Measurements from ENCODE around the gene PTPMT1.

The PTPMT1 gene

GRCh38 chr11:47569646-47570045 lies 4.2 kb downstream of the PTPMT1 start:
- H3K4me3 ChIP-seq (ENCODE audit: low read depth, low read length), result no peak overlapping the region
- H3K9me3 ChIP-seq, result no peaks in the 10 kb centered on the region
- no peaks in the 10 kb centered on the region for H3K27me3 ChIP-seq
- no peak for TF ChIP-seq CTCF (IDR thresholded peaks at IDR 0.05; ENCODE audit: low read depth, low read length)
- peaks cover 12% of the 10 kb centered on the region for H3K36me3 ChIP-seq
- H3K4me1 ChIP-seq, result no peaks in the 10 kb centered on the region
- DNase-seq, result no peak

- TF ChIP-seq CTCF (IDR thresholded peaks at IDR 0.05; ENCODE audit: low read depth, low read length), result no peak
- Histone ChIP-seq H3K4me3 (ENCODE audit: low read depth, low read length) (no peak overlapping the region), H3K4me1 (no peaks in the 10 kb centered on the region), H3K36me3 (peaks cover 12% of the 10 kb centered on the region), H3K27me3 (no peaks in the 10 kb centered on the region), H3K9me3 (no peaks in the 10 kb centered on the region)
- no peak for DNase-seq
Measured at GRCh38 chr11:47570651-47571356, 5.4 kb downstream of the PTPMT1 start.

GRCh38 chr11:47571357-47571729 lies 5.9 kb downstream of the PTPMT1 start:
- H3K4me3 ChIP-seq (ENCODE audit: low read depth, low read length), result no peak overlapping the region
- peaks cover 12% of the 10 kb centered on the region for H3K36me3 ChIP-seq
- DNase-seq, result no peak
- H3K4me1 ChIP-seq, result no peaks in the 10 kb centered on the region
- H3K27me3 ChIP-seq, result no peaks in the 10 kb centered on the region
- no peak for TF ChIP-seq CTCF (IDR thresholded peaks at IDR 0.05; ENCODE audit: low read depth, low read length)
- no peaks in the 10 kb centered on the region for H3K9me3 ChIP-seq

- Histone ChIP-seq H3K36me3 (peaks cover 12% of the 10 kb centered on the region), H3K27me3 (no peaks in the 10 kb centered on the region), H3K4me1 (no peaks in the 10 kb centered on the region), H3K4me3 (ENCODE audit: low read depth, low read length) (no peak overlapping the region), H3K9me3 (no peaks in the 10 kb centered on the region)
- no peak for TF ChIP-seq CTCF (IDR thresholded peaks at IDR 0.05; ENCODE audit: low read depth, low read length)
- no peak for DNase-seq
Measured at GRCh38 chr11:47571895-47572294, 6.5 kb downstream of the PTPMT1 start.

GRCh38 chr11:47572715-47573255 lies 7.4 kb downstream of the PTPMT1 start:
- no peaks in the 10 kb centered on the region for H3K27me3 ChIP-seq
- H3K9me3 ChIP-seq, result no peaks in the 10 kb centered on the region
- H3K4me3 ChIP-seq (ENCODE audit: low read depth, low read length), result no peak overlapping the region
- DNase-seq, result peak; percentile 43
- peaks cover 12% of the 10 kb centered on the region for H3K36me3 ChIP-seq
- H3K4me1 ChIP-seq, result no peaks in the 10 kb centered on the region
- TF ChIP-seq CTCF (IDR thresholded peaks at IDR 0.05; ENCODE audit: low read depth, low read length), result no peak

GRCh38 chr11:47573321-47573720 lies 7.9 kb downstream of the PTPMT1 start:
- DNase-seq, result no peak
- Histone ChIP-seq H3K9me3 (no peaks in the 10 kb centered on the region), H3K27me3 (no peaks in the 10 kb centered on the region), H3K36me3 (peaks cover 12% of the 10 kb centered on the region), H3K4me3 (ENCODE audit: low read depth, low read length) (no peak overlapping the region), H3K4me1 (no peaks in the 10 kb centered on the region)
- TF ChIP-seq CTCF (IDR thresholded peaks at IDR 0.05; ENCODE audit: low read depth, low read length), result no peak
